ENCODE measurements around the gene TEAD1. TPM values are rescaled to one million over a fixed set of nuclear protein-coding genes. Genes with fewer than 3 reads are reported as not detected.

Gene TEAD1
- total RNA-seq, 4 donors from 2014 or later = 46.1 to 175 (median 126) TPM

DNA sequence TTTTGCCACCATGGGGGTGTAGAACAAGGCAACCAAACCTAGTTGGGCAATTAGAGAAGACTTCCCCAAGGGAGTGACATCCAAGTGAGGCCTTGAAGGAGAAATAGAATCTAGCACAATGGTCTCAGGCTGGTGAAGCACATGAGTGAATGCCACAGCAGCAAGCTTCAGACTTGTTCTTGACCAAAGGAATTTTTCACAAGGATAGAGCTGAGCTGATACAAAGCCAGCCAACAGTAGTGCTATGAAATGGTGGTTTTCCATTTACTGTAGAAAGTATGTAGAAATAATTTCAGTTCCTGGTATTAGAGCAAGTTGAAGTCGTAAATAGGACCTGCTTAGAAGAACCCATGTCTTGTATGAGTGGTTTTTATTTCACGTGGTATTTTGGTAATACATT, 186.6 kb downstream of the TEAD1 start:
- in situ Hi-C loops (cut with MboI; ENCODE audit: low sequenced_read_pairs in 4 of 4) (no loop called here), intact Hi-C loops (cut with DNase I; ENCODE audit: low total_unique reads) (no loop called here)
- no peaks in the 10 kb centered on the region for H3K36me3 ChIP-seq
- no peak for TF ChIP-seq POLR2A (IDR thresholded peaks at IDR 0.05)
- TF ChIP-seq, protein P1, sequence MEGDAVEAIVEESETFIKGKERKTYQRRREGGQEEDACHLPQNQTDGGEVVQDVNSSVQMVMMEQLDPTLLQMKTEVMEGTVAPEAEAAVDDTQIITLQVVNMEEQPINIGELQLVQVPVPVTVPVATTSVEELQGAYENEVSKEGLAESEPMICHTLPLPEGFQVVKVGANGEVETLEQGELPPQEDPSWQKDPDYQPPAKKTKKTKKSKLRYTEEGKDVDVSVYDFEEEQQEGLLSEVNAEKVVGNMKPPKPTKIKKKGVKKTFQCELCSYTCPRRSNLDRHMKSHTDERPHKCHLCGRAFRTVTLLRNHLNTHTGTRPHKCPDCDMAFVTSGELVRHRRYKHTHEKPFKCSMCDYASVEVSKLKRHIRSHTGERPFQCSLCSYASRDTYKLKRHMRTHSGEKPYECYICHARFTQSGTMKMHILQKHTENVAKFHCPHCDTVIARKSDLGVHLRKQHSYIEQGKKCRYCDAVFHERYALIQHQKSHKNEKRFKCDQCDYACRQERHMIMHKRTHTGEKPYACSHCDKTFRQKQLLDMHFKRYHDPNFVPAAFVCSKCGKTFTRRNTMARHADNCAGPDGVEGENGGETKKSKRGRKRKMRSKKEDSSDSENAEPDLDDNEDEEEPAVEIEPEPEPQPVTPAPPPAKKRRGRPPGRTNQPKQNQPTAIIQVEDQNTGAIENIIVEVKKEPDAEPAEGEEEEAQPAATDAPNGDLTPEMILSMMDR (IDR thresholded peaks at IDR 0.05 in 4 of 5, conservative IDR thresholded peaks at IDR 0.05 in 1 of 5) = no peak
- H3K27ac ChIP-seq = peak overlapping the region in 2 of 4 donors; percentile 14 to 19
- DNase-seq = no peak
- ATAC-seq = no peak
- no peaks in the 10 kb centered on the region for H3K27me3 ChIP-seq
- H3K4me3 ChIP-seq = no peak overlapping the region
- H3K9me3 ChIP-seq = no peaks in the 10 kb centered on the region
- peaks cover 23 to 43% of the 10 kb centered on the region in 2 donors for H3K4me1 ChIP-seq

DNA sequence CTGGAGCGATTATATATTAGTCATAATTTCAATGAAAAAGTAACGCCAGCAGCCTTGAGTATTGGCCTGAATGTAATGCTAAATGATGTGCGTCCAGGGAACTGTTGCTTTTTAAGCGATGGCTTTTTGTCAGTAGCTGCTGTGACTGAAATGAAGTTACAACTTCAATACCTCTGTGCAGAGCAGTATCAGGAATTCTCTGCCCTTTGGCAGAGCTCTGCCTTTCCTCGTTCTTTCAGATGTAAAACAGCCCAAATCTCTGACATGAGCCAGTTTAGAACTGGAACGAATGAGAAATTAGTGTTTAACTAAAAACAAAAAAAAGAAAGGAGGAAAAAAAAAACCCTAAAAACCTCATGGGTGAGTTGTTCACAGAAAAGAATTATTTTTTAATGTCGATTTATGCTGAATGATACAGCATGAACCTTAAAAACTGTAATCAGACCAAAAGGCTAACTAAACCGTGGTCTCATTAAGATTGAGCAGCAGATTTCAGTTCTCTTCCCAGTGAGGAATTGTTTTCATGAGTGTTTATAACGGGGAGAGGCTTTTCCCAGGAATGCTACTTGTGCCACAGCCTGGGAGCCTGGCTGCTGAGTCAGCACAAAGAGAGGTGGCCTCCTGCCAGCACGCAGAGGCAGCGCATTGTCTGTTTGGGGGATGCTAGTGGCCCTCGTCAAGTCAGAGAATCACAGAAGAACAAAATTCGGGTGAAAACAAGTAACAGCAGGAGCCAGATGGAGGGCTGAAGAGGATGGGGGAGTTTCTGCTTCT, 188.7 kb downstream of the TEAD1 start:
- intact Hi-C loops (cut with DNase I; ENCODE audit: low total_unique reads) = no loop called here
- TF ChIP-seq, protein P1 (IDR thresholded peaks at IDR 0.05 in 4 of 5, conservative IDR thresholded peaks at IDR 0.05 in 1 of 5) = no peak
- no peak for TF ChIP-seq POLR2A (IDR thresholded peaks at IDR 0.05)
- peak overlapping the region in 1 of 4 donors; percentile 5 for H3K4me3 ChIP-seq
- no peaks in the 10 kb centered on the region for H3K27me3 ChIP-seq
- H3K36me3 ChIP-seq = no peaks in the 10 kb centered on the region
- DNase-seq (no peak), ATAC-seq (peak; percentile 40)
- in situ Hi-C loops (cut with MboI; ENCODE audit: low sequenced_read_pairs in 4 of 4) = no loop called here
- H3K4me1 ChIP-seq = peaks cover 22 to 37% of the 10 kb centered on the region in 2 donors
- H3K27ac ChIP-seq = peak overlapping the region in 3 of 4 donors; percentile 37 to 67 (median 56)
- no peaks in the 10 kb centered on the region for H3K9me3 ChIP-seq

DNA sequence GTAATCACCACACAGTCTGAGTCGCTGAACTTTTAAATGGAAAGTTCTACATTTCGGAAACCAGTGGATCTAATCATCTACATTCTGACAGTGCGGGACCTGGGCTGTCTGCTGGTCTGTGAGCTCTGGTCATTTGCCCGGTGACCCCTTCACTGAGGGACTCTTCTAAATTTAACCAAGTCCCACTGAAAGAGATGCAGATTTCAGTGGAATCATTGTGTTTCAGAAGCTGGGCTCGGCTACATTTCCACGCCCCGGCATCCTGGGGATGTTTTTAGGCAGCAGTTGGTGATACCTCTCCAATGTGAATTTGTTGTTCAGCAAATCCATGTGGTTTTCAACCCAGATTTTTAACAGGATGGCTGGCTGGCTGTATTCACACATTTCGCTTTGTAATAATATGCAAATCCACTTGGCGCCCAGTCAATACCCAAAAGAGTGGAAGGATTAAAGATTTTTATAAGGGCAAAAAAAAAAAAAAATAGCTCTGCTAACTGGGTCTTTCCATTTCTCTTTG, 189.4 kb downstream of the TEAD1 start:
- H3K9me3 ChIP-seq = no peaks in the 10 kb centered on the region
- intact Hi-C loops (cut with DNase I; ENCODE audit: low total_unique reads) (no loop called here), in situ Hi-C loops (cut with MboI; ENCODE audit: low sequenced_read_pairs in 4 of 4) (no loop called here)
- peaks cover 29 to 44% of the 10 kb centered on the region in 2 donors for H3K4me1 ChIP-seq
- H3K36me3 ChIP-seq = no peaks in the 10 kb centered on the region
- H3K27ac ChIP-seq = peak overlapping the region in 3 of 4 donors; percentile 37 to 67 (median 56)
- TF ChIP-seq, protein P1 (IDR thresholded peaks at IDR 0.05 in 4 of 5, conservative IDR thresholded peaks at IDR 0.05 in 1 of 5) = no peak
- TF ChIP-seq POLR2A (IDR thresholded peaks at IDR 0.05) = no peak
- peak overlapping the region in 1 of 4 donors; percentile 5 for H3K4me3 ChIP-seq
- no peak for ATAC-seq
- DNase-seq = no peak
- H3K27me3 ChIP-seq = no peaks in the 10 kb centered on the region

DNA sequence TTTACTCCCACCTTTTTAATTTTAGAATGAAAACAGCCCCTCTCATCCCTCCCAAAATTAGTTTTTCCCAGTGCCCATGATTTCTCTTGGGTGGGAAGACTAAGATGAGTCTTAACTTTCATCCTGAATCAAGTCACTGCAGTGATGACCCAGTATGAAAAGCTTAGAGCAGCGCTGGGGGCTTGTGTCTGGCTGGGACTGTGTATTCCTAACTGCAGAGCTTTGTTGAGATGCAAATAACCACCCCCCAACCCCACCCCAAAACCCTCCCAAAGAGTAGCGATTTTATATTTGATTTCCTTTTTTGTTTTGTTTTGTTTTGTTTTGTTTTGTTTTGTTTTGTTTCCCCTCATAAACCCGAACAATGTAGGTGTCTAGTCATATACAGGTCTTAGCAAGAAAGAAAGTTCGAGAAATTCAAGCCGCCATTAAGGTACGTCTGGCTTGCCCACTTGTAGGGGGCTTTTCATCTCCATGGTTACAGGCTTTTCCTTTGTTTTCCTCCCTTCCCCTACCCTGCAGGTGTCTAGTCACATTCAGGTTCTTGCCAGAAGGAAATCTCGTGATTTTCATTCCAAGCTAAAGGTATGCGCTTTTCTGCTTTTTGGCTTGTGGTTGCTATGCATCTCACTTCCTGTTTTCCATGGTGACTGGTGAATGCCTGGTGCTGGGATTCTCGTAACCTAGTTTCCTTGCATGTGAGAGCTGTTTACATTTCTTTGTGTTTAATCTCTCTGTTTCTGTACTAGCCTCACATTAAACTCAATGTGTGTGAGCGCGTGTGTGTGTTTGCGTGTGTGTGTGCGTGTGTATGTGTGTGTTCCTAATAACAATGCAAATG, 190.3 kb downstream of the TEAD1 start:
- intact Hi-C loops (cut with DNase I; ENCODE audit: low total_unique reads) = no loop called here
- no peaks in the 10 kb centered on the region for H3K27me3 ChIP-seq
- no peaks in the 10 kb centered on the region for H3K36me3 ChIP-seq
- no peak overlapping the region for H3K4me3 ChIP-seq
- H3K4me1 ChIP-seq = peaks cover 31 to 44% of the 10 kb centered on the region in 2 donors
- in situ Hi-C loops (cut with MboI; ENCODE audit: low sequenced_read_pairs in 4 of 4) = no loop called here
- DNase-seq = no peak
- TF ChIP-seq POLR2A (IDR thresholded peaks at IDR 0.05) = no peak
- TF ChIP-seq, protein P1 (IDR thresholded peaks at IDR 0.05 in 4 of 5, conservative IDR thresholded peaks at IDR 0.05 in 1 of 5) = no peak
- no peak for ATAC-seq
- H3K9me3 ChIP-seq = no peaks in the 10 kb centered on the region
- peak overlapping the region in 1 of 4 donors; percentile 15 for H3K27ac ChIP-seq

Measured in gastrocnemius medialis (tissue), 4 donors.